Ascending aorta (tissue), 2 donors: Measurements from ENCODE around the gene EGFL8. TPM values are rescaled to one million over a fixed set of nuclear protein-coding genes. Genes with fewer than 3 reads are reported as not detected.

Source experiments
- DNase-seq, 2 donors: peaks; one replicate each; pipeline ENCODE4 v3.0.0-alpha.2; 2019; ENCODE audit warnings: low spot score in 2 of 2
- H3K27ac ChIP-seq, 2 donors: fragments of 200-600 bp; sonication (generic); one replicate each; pipeline ENCODE4 v1.5.1; 2016 to 2017; ENCODE audit warnings: mild to moderate bottlenecking in 1 of 2
- H3K27me3 ChIP-seq: fragments of 200-600 bp; sonication (generic); one replicate; pipeline ENCODE4 v1.5.1; 2017
- H3K36me3 ChIP-seq, 2 donors: fragments of 200-600 bp; sonication (generic); one replicate each; pipeline ENCODE4 v1.5.1; 2016
- H3K4me1 ChIP-seq, 2 donors: fragments of 200-600 bp; sonication (generic); one replicate each; pipeline ENCODE4 v1.5.1; 2016 to 2017; ENCODE audit warnings: mild to moderate bottlenecking in 1 of 2
- H3K4me3 ChIP-seq, 2 donors: fragments of 200-600 bp; sonication (generic); one replicate each; pipeline ENCODE4 v1.5.1; 2016 to 2017; ENCODE audit warnings: mild to moderate bottlenecking in 1 of 2
- H3K9me3 ChIP-seq, 2 donors: fragments of 200-600 bp; sonication (generic); one replicate each; pipeline ENCODE4 v1.5.1; 2016
- CTCF ChIP-seq, 3 experiments: fragments of 200-600 bp in 2 of 3; fragments of 450-650 bp in 1 of 3; sonication (generic) in 2 of 3; IDR thresholded peaks; one replicate each; pipeline ENCODE4 v1.5.1; 2016 to 2019; ENCODE audit warnings: antibody characterized with exemption in 3 of 3, mild to moderate bottlenecking in 1 of 3, moderate library complexity in 1 of 3
- intact Hi-C: fragments of 100-400 bp; cut with DNase I; formaldehyde crosslinking; loops from one replicate; pipeline ENCODE4 v1.15.1; 2023
- total RNA-seq: library from RNA; depleted of rRNA; stranded (reverse); fragments of >200 nt; gene quantifications from one replicate; pipeline ENCODE4 v1.1.0, GENCODE V29; 2016

The EGFL8 gene
- total RNA-seq, 1 donor from 2014 or later: 9.4 TPM

GRCh38 chr6:32149932-32150870 is 14.2 kb upstream of the EGFL8 start:
- DNase-seq: no peak
- Histone ChIP-seq H3K4me1 (peaks cover 12 to 21% of the 10 kb centered on the region in 2 donors), H3K9me3 (no peaks in the 10 kb centered on the region), H3K27ac (peak overlapping the region in 1 of 2 donors; percentile 17), H3K27me3 (no peaks in the 10 kb centered on the region), H3K36me3 (peaks cover 10 to 13% of the 10 kb centered on the region in 2 donors), H3K4me3 (peak overlapping the region; percentile 2 to 86)
- intact Hi-C loops: loop anchor here (5.0 to 10.0 kb wide), 3 partner anchors 105 to 415 kb away; partner anchors contain the start of genes CLIC1, NELFE and SKIC2
- no peak for TF ChIP-seq CTCF (IDR thresholded peaks at IDR 0.05)

- Histone ChIP-seq H3K36me3 (peaks cover 10 to 13% of the 10 kb centered on the region in 2 donors), H3K4me3 (peak overlapping the region; percentile 79 to 86), H3K4me1 (peaks cover 12 to 27% of the 10 kb centered on the region in 2 donors), H3K27me3 (no peaks in the 10 kb centered on the region), H3K9me3 (no peaks in the 10 kb centered on the region), H3K27ac (peak overlapping the region; percentile 90 to 96)
- TF ChIP-seq CTCF (IDR thresholded peaks at IDR 0.05): no peak
- intact Hi-C loops: loop anchor here (5.0 to 10.0 kb wide), 3 partner anchors 107 to 417 kb away; partner anchors contain the start of genes CLIC1, NELFE and SKIC2
- DNase-seq: no peak
Measured at GRCh38 chr6:32151181-32151862, 13.1 kb upstream of the EGFL8 start.

GRCh38 chr6:32151863-32152768 is 12.3 kb upstream of the EGFL8 start, which contains the start of gene PRRT1:
Gene PRRT1, minus strand, starts transcription at chr6:32151939. Its CDS starts 112 bp downstream, at chr6:32151827.
- H3K4me1 ChIP-seq: peaks cover 12 to 27% of the 10 kb centered on the region in 2 donors
- intact Hi-C loops: loop anchor here (5.0 to 10.0 kb wide), 3 partner anchors 107 to 417 kb away; partner anchors contain the start of genes CLIC1, NELFE and SKIC2

GRCh38 chr6:32152769-32153563 is 11.4 kb upstream of the EGFL8 start:
- Histone ChIP-seq H3K27me3 (no peaks in the 10 kb centered on the region), H3K9me3 (no peaks in the 10 kb centered on the region), H3K4me3 (peak overlapping the region; percentile 79 to 86), H3K36me3 (peaks cover 19 to 26% of the 10 kb centered on the region in 2 donors), H3K27ac (peak overlapping the region; percentile 90 to 96), H3K4me1 (peaks cover 12 to 27% of the 10 kb centered on the region in 2 donors)
- TF ChIP-seq CTCF (IDR thresholded peaks at IDR 0.05): no peak
- intact Hi-C loops: loop anchor here (1.0 to 10.0 kb wide), 5 partner anchors 23 to 418 kb away; partner anchors contain the start of genes AGPAT1, CLIC1, FKBPL and NELFE
- no peak for DNase-seq

More at GRCh38 chr6:32151863-32152768, 12.3 kb upstream of the EGFL8 start, which contains the start of gene PRRT1:
- DNase-seq: no peak
- TF ChIP-seq CTCF (IDR thresholded peaks at IDR 0.05): no peak
- Histone ChIP-seq H3K27me3 (no peaks in the 10 kb centered on the region), H3K36me3 (peaks cover 11 to 17% of the 10 kb centered on the region in 2 donors), H3K27ac (peak within 1 kb of the TSS; percentile 90 to 96), H3K9me3 (no peaks in the 10 kb centered on the region), H3K4me3 (peak within 1 kb of the TSS; percentile 79 to 86)
